HepG2 (cell line): ENCODE measurements around the gene DPAGT1. TPM values are rescaled to one million over a fixed set of nuclear protein-coding genes. Genes with fewer than 3 reads are reported as not detected.

Source experiments
- ARHGAP35 ChIP-seq: sonication (generic); formaldehyde crosslinking; IDR thresholded peaks from 2 replicates; pipeline ENCODE4 v1.9.0; 2022; ENCODE audit warnings: mild to moderate bottlenecking, inconsistent platforms, moderate library complexity, missing genetic modification reagents, borderline replicate concordance
- EZH2 ChIP-seq: conservative IDR thresholded peaks from 2 replicates; pipeline ENCODE4 v1.6.1; 2012; ENCODE audit warnings: mild to moderate bottlenecking, low read depth, low read length, moderate library complexity
- GABPA ChIP-seq, 2 experiments: IDR thresholded peaks; 2 replicates each; pipeline ENCODE4 v1.6.1; 2011 to 2016; ENCODE audit warnings: low read depth in 2 of 2, low read length in 1 of 2, missing biosample characterization in 1 of 2, missing genetic modification characterization in 1 of 2
- KDM3A ChIP-seq: IDR thresholded peaks from 2 replicates; pipeline ENCODE4 v1.6.1; 2018; ENCODE audit warnings: low read depth, missing compliant biosample characterization
- KMT2A ChIP-seq: sonication (generic); formaldehyde crosslinking; IDR thresholded peaks from 2 replicates; pipeline ENCODE4 v1.4.0; 2020; ENCODE audit warnings: missing genetic modification reagents
- KMT2B ChIP-seq: IDR thresholded peaks from 2 replicates; pipeline ENCODE4 v1.6.1; 2016; ENCODE audit warnings: missing genetic modification reagents, missing compliant biosample characterization
- MAFK ChIP-seq, 2 experiments: IDR thresholded peaks in 1 of 2; conservative IDR thresholded peaks in 1 of 2; 2 replicates each; pipeline ENCODE4 v1.6.1; 2011; ENCODE audit warnings: improper control_type of control experiment in 2 of 2, low read length in 2 of 2
- MXD4 ChIP-seq: IDR thresholded peaks from 2 replicates; pipeline ENCODE4 v1.6.1; 2016; ENCODE audit warnings: mild to moderate bottlenecking, missing biosample characterization, missing genetic modification reagents
- PHF5A ChIP-seq: IDR thresholded peaks from one replicate; pipeline ENCODE4 v1.6.1; 2018; ENCODE audit warnings: low read depth, missing genetic modification reagents; ENCODE audit not compliant: unreplicated experiment
- PITX1 ChIP-seq: sonication (generic); formaldehyde crosslinking; IDR thresholded peaks from 2 replicates; pipeline ENCODE4 v1.5.1; 2020; ENCODE audit warnings: mild to moderate bottlenecking, missing genetic modification reagents
- POGZ ChIP-seq: sonication (generic); formaldehyde crosslinking; IDR thresholded peaks from 2 replicates; pipeline ENCODE4 v1.4.0; 2020; ENCODE audit warnings: mild to moderate bottlenecking, missing genetic modification reagents
- SAP130 ChIP-seq: IDR thresholded peaks from 2 replicates; pipeline ENCODE4 v1.6.1; 2016; ENCODE audit warnings: low read depth
- ZC3H13 ChIP-seq: sonication (generic); formaldehyde crosslinking; IDR thresholded peaks from 2 replicates; pipeline ENCODE4 v1.8.1; 2023; ENCODE audit warnings: mild to moderate bottlenecking, missing genetic modification reagents, moderate library complexity
- ZNF124 ChIP-seq: sonication (generic); formaldehyde crosslinking; IDR thresholded peaks from 2 replicates; pipeline ENCODE4 v1.4.0; 2020; ENCODE audit warnings: missing genetic modification reagents
- ZNF136 ChIP-seq: sonication (generic); formaldehyde crosslinking; IDR thresholded peaks from 2 replicates; pipeline ENCODE4 v1.8.1; 2022; ENCODE audit warnings: low read depth, mild to moderate bottlenecking, moderate library complexity, missing genetic modification reagents
- ZNF263 ChIP-seq: sonication (generic); formaldehyde crosslinking; IDR thresholded peaks from 2 replicates; pipeline ENCODE4 v1.4.0; 2020; ENCODE audit warnings: missing genetic modification reagents
- ZNF562 ChIP-seq: sonication (generic); formaldehyde crosslinking; IDR thresholded peaks from 2 replicates; pipeline ENCODE4 v1.8.0; 2022; ENCODE audit warnings: missing genetic modification reagents, borderline replicate concordance
- ZNF7 ChIP-seq: IDR thresholded peaks from 2 replicates; pipeline ENCODE4 v1.6.1; 2016; ENCODE audit warnings: missing biosample characterization, missing genetic modification reagents
- ZNF773 ChIP-seq: sonication (generic); formaldehyde crosslinking; IDR thresholded peaks from 2 replicates; pipeline ENCODE4 v1.4.0; 2020; ENCODE audit warnings: missing genetic modification reagents, borderline replicate concordance
- polyA plus RNA-seq, 8 experiments: library from polyadenylated mRNA; depleted of rRNA in 3 of 8; stranded (reverse) in 7 of 8; unstranded in 1 of 8; fragments of >200 nt; fragmentation: Illumina TruSeq in 4 of 8; extraction: Trizol in 4 of 8; gene quantifications; 2 replicates each; pipeline versions ENCODE4 v1.2.1 to v1.2.3, GENCODE V29; 2011 to 2016; ENCODE audit warnings: low read depth in 4 of 8, missing spikeins in 1 of 8, mixed read lengths in 1 of 8; ENCODE audit not compliant: insufficient read depth in 1 of 8
- total RNA-seq, 5 experiments: library from RNA; depleted of rRNA; stranded (reverse); fragments of >200 nt; fragmentation: Illumina TruSeq; extraction: Trizol; gene quantifications; 2 replicates each; pipeline ENCODE4 v1.2.3, GENCODE V29; 2016; ENCODE audit warnings: low read depth in 1 of 5
- TF ChIP-seq, protein P1 (sequence below): IDR thresholded peaks from 2 replicates; pipeline ENCODE4 v1.6.1; 2016; ENCODE audit warnings: missing compliant biosample characterization, missing genetic modification reagents, borderline replicate concordance
- TF ChIP-seq, protein P2 (sequence below): sonication (generic); formaldehyde crosslinking; IDR thresholded peaks from 2 replicates; pipeline ENCODE4 v1.5.1; 2020; ENCODE audit warnings: mild to moderate bottlenecking, missing genetic modification reagents
- TF ChIP-seq, protein P3 (sequence below): sonication (generic); formaldehyde crosslinking; IDR thresholded peaks from 2 replicates; pipeline ENCODE4 v1.4.0; 2020; ENCODE audit warnings: missing genetic modification reagents
- TF ChIP-seq, protein P4 (sequence below): sonication (generic); formaldehyde crosslinking; IDR thresholded peaks from 2 replicates; pipeline ENCODE4 v1.4.0; 2020; ENCODE audit warnings: mild to moderate bottlenecking, missing genetic modification reagents

The DPAGT1 gene
- total and polyA plus RNA-seq, 2 of the 13 experiments (the other 11 are each of a cell fraction or from before 2014, with no cell fraction given): 37.6 to 70.7 TPM

DNA sequence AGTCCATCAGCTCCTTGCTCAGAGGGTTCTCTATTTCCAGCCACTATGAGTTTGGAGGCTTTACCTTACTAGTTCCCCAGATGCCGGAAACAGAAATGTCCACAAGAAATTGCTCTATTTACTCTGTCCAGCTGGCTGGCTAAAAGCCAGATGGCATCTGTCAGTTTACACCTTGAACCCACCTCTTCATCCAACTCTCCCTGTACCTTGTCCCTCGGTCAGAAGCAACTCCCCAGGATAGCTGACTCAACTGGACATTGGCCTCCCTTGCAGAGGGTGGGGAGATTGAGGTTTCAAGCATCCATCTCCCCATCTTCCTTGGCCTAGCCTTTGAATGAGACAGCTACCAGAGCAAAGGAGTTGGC lies 7.2 kb upstream of the DPAGT1 start (continued):
- TF ChIP-seq ZNF7 (CRISPR knock-in tag) (no peak), EZH2 (no peak), KMT2B (CRISPR knock-in tag) (peak; percentile 4; the same call in 1 of the 2 replicates), MXD4 (no peak), ARHGAP35 (CRISPR knock-in tag) (no peak), ZNF562 (CRISPR knock-in tag) (no peak), PITX1 (CRISPR knock-in tag) (no peak), GABPA (IDR thresholded peaks at IDR 0.05; ENCODE audit: low read depth, low read length) (no peak), GABPA (CRISPR knock-in tag; IDR thresholded peaks at IDR 0.05; ENCODE audit: low read depth) (peak; percentile 70), ZNF136 (CRISPR knock-in tag) (no peak), MAFK (conservative IDR thresholded peaks at IDR 0.05 in 1 of 2, IDR thresholded peaks at IDR 0.05 in 1 of 2; ENCODE audit: low read length in 2 of 2) (peak; percentile 38 to 52; a peak in 1 of 4 replicates), KMT2A (CRISPR knock-in tag) (no peak), ZC3H13 (no peak), KDM3A (no peak), ZNF124 (CRISPR knock-in tag) (no peak), SAP130 (CRISPR knock-in tag) (peak; percentile 80), POGZ (CRISPR knock-in tag) (peak; percentile 39; the same call in 1 of the 2 replicates), ZNF263 (no peak), PHF5A (no peak), ZNF773 (CRISPR knock-in tag) (no peak)
- TF ChIP-seq, protein P1, sequence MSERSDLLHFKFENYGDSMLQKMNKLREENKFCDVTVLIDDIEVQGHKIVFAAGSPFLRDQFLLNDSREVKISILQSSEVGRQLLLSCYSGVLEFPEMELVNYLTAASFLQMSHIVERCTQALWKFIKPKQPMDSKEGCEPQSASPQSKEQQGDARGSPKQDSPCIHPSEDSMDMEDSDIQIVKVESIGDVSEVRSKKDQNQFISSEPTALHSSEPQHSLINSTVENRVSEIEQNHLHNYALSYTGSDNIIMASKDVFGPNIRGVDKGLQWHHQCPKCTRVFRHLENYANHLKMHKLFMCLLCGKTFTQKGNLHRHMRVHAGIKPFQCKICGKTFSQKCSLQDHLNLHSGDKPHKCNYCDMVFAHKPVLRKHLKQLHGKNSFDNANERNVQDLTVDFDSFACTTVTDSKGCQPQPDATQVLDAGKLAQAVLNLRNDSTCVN (CRISPR knock-in tag): no peak
- TF ChIP-seq, protein P2, sequence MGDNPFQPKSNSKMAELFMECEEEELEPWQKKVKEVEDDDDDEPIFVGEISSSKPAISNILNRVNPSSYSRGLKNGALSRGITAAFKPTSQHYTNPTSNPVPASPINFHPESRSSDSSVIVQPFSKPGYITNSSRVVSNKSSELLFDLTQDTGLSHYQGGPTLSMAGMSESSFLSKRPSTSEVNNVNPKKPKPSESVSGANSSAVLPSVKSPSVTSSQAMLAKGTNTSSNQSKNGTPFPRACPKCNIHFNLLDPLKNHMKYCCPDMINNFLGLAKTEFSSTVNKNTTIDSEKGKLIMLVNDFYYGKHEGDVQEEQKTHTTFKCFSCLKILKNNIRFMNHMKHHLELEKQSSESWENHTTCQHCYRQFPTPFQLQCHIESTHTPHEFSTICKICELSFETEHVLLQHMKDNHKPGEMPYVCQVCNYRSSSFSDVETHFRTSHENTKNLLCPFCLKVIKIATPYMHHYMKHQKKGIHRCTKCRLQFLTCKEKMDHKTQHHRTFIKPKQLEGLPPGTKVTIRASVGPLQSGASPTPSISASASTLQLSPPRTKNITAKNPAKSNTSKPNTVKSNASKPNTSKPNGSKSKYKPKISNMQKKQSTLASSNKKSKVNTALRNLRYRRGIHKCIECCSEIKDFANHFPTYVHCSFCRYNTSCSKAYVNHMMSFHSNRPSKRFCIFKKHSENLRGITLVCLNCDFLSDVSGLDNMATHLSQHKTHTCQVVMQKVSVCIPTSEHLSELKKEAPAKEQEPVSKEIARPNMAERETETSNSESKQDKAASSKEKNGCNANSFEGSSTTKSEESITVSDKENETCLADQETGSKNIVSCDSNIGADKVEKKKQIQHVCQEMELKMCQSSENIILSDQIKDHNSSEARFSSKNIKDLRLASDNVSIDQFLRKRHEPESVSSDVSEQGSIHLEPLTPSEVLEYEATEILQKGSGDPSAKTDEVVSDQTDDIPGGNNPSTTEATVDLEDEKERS (CRISPR knock-in tag): no peak
- TF ChIP-seq, protein P3, sequence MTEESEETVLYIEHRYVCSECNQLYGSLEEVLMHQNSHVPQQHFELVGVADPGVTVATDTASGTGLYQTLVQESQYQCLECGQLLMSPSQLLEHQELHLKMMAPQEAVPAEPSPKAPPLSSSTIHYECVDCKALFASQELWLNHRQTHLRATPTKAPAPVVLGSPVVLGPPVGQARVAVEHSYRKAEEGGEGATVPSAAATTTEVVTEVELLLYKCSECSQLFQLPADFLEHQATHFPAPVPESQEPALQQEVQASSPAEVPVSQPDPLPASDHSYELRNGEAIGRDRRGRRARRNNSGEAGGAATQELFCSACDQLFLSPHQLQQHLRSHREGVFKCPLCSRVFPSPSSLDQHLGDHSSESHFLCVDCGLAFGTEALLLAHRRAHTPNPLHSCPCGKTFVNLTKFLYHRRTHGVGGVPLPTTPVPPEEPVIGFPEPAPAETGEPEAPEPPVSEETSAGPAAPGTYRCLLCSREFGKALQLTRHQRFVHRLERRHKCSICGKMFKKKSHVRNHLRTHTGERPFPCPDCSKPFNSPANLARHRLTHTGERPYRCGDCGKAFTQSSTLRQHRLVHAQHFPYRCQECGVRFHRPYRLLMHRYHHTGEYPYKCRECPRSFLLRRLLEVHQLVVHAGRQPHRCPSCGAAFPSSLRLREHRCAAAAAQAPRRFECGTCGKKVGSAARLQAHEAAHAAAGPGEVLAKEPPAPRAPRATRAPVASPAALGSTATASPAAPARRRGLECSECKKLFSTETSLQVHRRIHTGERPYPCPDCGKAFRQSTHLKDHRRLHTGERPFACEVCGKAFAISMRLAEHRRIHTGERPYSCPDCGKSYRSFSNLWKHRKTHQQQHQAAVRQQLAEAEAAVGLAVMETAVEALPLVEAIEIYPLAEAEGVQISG (CRISPR knock-in tag): no peak
- TF ChIP-seq, protein P4, sequence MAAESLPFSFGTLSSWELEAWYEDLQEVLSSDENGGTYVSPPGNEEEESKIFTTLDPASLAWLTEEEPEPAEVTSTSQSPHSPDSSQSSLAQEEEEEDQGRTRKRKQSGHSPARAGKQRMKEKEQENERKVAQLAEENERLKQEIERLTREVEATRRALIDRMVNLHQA (CRISPR knock-in tag): no peak
